GM12878 (cell line): ENCODE data around the gene ARHGAP12. TPM values are rescaled to one million over a fixed set of nuclear protein-coding genes. Genes with fewer than 3 reads are reported as not detected.

Source experiments
- ATAC-seq: fragments of 200-7000 bp; cut with Tn5 transposase; 3 replicates; pipeline ENCODE4 v1.9.1; 2020; ENCODE audit warnings: mild to moderate bottlenecking, moderate library complexity
- BruUV-seq: library from RNA; stranded (reverse); fragments of 400-500 nt; replicated peaks from 2 replicates; lab custom pipeline; 2021; lab: Mats Ljungman, UMichigan
- CTCF ChIA-PET: fragments of 300-600 bp; sonication (Branson Sonifier 250); formaldehyde crosslinking; extraction: SDS; loops from one replicate; lab custom pipeline; 2021; ENCODE audit warnings: inconsistent platforms; lab: Yijun Ruan, JAX
- POLR2A ChIA-PET: fragments of 350-600 bp; formaldehyde crosslinking; extraction: SDS; loops from one replicate; lab custom pipeline; 2021; ENCODE audit warnings: inconsistent platforms; lab: Charles Lee
- RAD21 ChIA-PET: fragments of 300-600 bp; sonication (Branson Sonifier 250); formaldehyde crosslinking; loops from one replicate; lab custom pipeline; 2023; ENCODE audit warnings: antibody characterized with exemption; ENCODE audit not compliant: unreplicated experiment; lab: Charles Lee
- SMC1A ChIA-PET: fragments of 300-600 bp; sonication (Branson Sonifier 250); formaldehyde crosslinking; loops from one replicate; lab custom pipeline; 2023; ENCODE audit not compliant: unreplicated experiment, uncharacterized antibody; lab: Charles Lee
- DNase-seq: peaks from one replicate; pipeline ENCODE4 v3.0.0-alpha.2; 2011; ENCODE audit warnings: low read depth, low spot score
- FAIRE-seq: peaks from 3 replicates; lab custom pipeline; 2011; peaks lifted over from hg19 to GRCh38; lab: Jason Lieb, UNC
- H2AFZ ChIP-seq: 2 replicates; pipeline ENCODE4 v1.6.0; 2011; ENCODE audit warnings: low read depth, low read length, control low read depth; ENCODE audit not compliant: control insufficient read depth
- H3K27ac ChIP-seq: 2 replicates; pipeline ENCODE4 v1.5.1; 2011; ENCODE audit warnings: control low read depth; ENCODE audit not compliant: control insufficient read depth, insufficient read depth
- H3K27me3 ChIP-seq, 2 experiments: replicated peaks in 1 of 2; 2 replicates each; pipeline versions ENCODE4 v1.6.0 to v1.6.1; 2011; ENCODE audit warnings: low read length in 1 of 2; ENCODE audit not compliant: control insufficient read depth in 2 of 2, insufficient read depth in 2 of 2
- H3K36me3 ChIP-seq, 2 experiments: 2 replicates each; pipeline ENCODE4 v1.5.1; 2011; ENCODE audit warnings: low read length in 1 of 2; ENCODE audit not compliant: control insufficient read depth in 2 of 2, insufficient read depth in 2 of 2
- H3K4me1 ChIP-seq: 2 replicates; pipeline ENCODE4 v1.6.1; 2011; ENCODE audit warnings: mild to moderate bottlenecking, low read length, moderate library complexity, mixed read lengths; ENCODE audit not compliant: control insufficient read depth, insufficient read depth
- H3K4me2 ChIP-seq: 2 replicates; pipeline ENCODE4 v1.6.0; 2011; ENCODE audit warnings: control low read depth; ENCODE audit not compliant: control insufficient read depth, insufficient read depth
- H3K4me3 ChIP-seq: fragments of 200-600 bp; sonication (generic); 2 replicates; pipeline ENCODE4 v1.5.1; 2016
- H3K79me2 ChIP-seq: 2 replicates; pipeline ENCODE4 v1.6.0; 2011; ENCODE audit warnings: low read length; ENCODE audit not compliant: control insufficient read depth, insufficient read depth
- H3K9ac ChIP-seq: 2 replicates; pipeline ENCODE4 v1.8.0; 2011; ENCODE audit warnings: low read length, control low read depth, mixed read lengths; ENCODE audit not compliant: control insufficient read depth, insufficient read depth
- H3K9me3 ChIP-seq: replicated peaks from 3 replicates; pipeline ENCODE4 v1.5.1; 2011; ENCODE audit warnings: mild to moderate bottlenecking, low read length; ENCODE audit not compliant: control insufficient read depth, insufficient read depth
- H4K20me1 ChIP-seq: 2 replicates; pipeline ENCODE4 v1.6.0; 2011; ENCODE audit not compliant: control insufficient read depth, insufficient read depth
- BHLHE40 ChIP-seq, 2 experiments: fragments of 450-650 bp in 1 of 2; IDR thresholded peaks; 2 replicates each; pipeline ENCODE4 v1.6.1; 2011 to 2017; ENCODE audit warnings: low read depth in 2 of 2, borderline replicate concordance in 1 of 2, improper control_type of control experiment in 1 of 2, low read length in 1 of 2, mild to moderate bottlenecking in 1 of 2
- WGBS: methylation state at CpG from one replicate; pipeline ENCODE4 v1.1.6; 2016; ENCODE audit warnings: low lambda C conversion rate; ENCODE audit not compliant: insufficient replicate concordance, insufficient coverage; ENCODE audit errors: missing lambda C conversion rate; 5-methylcytosine and 5-hydroxymethylcytosine counted together
- in situ Hi-C: fragments of 300-500 bp; cut with MboI; formaldehyde crosslinking; loops from 9 replicates; pipeline ENCODE4 v1.14.3; 2018; ENCODE audit warnings: mixed read lengths
- intact Hi-C: fragments of 100-400 bp; cut with micrococcal nuclease; formaldehyde crosslinking; loops from one replicate; pipeline ENCODE4 v1.14.2; 2022; ENCODE audit not compliant: unreplicated experiment
- polyA plus RNA-seq, 11 experiments: library from polyadenylated mRNA; depleted of rRNA in 4 of 11; unstranded in 6 of 11; stranded (reverse) in 5 of 11; fragments of >200 nt; fragmentation: Nextera tagmentation in 4 of 11; fragmentation: Illumina TruSeq in 1 of 11; extraction: Ambion mirVana in 4 of 11; extraction: Trizol in 1 of 11; gene quantifications; 1 replicate in 1 of 11; 2 replicates in 10 of 11; pipeline versions ENCODE4 v1.2.1 to v1.2.3, GENCODE V29; 2011 to 2016; ENCODE audit warnings: inconsistent platforms in 2 of 11, missing spikeins in 2 of 11, low read depth in 1 of 11
- total RNA-seq, 4 experiments: library from RNA; depleted of rRNA in 3 of 4; stranded (reverse); fragments of >200 nt in 3 of 4; fragmentation: Illumina TruSeq in 1 of 4; extraction: Trizol in 1 of 4; gene quantifications; 2 replicates each; pipeline versions ENCODE4 v1.2.1 to v1.2.3, GENCODE V29; 2013 to 2021
- TF ChIP-seq, protein P1 (sequence below): fragments of 450-650 bp; conservative IDR thresholded peaks from 2 replicates; pipeline ENCODE4 v1.6.1; 2017; ENCODE audit warnings: mild to moderate bottlenecking, moderate library complexity

Gene ARHGAP12
- total and polyA plus RNA-seq, 10 of the 15 experiments (the other 5 are each of a cell fraction or from before 2014, with no cell fraction given) = 5.4 to 15.6 (median 8.5) TPM

DNA sequence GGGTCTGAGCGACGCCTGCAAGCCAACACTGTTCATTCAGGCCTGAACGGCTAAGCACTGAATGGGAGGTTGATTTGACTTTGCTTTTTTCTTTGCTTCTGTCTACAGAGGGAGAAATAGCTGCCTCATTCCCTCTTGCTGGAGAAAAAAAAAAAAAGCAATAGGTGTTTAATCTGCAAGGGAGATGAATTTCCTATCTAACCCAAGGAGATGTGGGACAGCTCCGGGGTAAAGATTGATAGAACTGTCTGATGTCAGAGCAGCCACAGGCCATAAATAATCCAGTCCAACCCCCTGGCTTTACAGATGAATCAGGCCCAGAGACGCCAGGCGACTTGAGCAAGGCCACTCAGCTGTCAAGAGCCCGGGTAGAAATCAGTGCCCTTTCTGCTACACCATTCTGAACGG lies 168.0 kb downstream of the ARHGAP12 start:
- ChIA-PET RAD21 (interaction anchor here (0.6 kb wide), 1 partner anchor 1009 kb away, joined by 3 read pairs; no protein-coding TSS in a partner anchor), SMC1A (interaction anchor here (0.8 to 2.1 kb wide), 2 partner anchors 10 to 11 kb away, joined by 3 to 5 read pairs; no protein-coding TSS in a partner anchor), CTCF (interaction anchor here (1.0 to 1.5 kb wide), 2 partner anchors 9 to 976 kb away, joined by 3 to 6 read pairs; no protein-coding TSS in a partner anchor), POLR2A (no interaction called here)
- Histone ChIP-seq H2AFZ (peak overlapping the region; percentile 80), H4K20me1 (no peaks in the 10 kb centered on the region), H3K79me2 (no peaks in the 10 kb centered on the region), H3K4me3 (peak overlapping the region; percentile 80), H3K4me1 (peaks cover 3% of the 10 kb centered on the region; the same call in 1 of the 2 replicates), H3K36me3 (no peaks in the 10 kb centered on the region), H3K9me3 (no peaks in the 10 kb centered on the region; the same call in 2 of the 3 replicates), H3K4me2 (peak overlapping the region; percentile 26), H3K9ac (peak overlapping the region; percentile 68), H3K27me3 (no peaks in the 10 kb centered on the region), H3K27ac (peak overlapping the region; percentile 68)
- FAIRE-seq = peak; percentile 35
- TSS peak; percentile 89 for BruUV-seq
- no peak for TF ChIP-seq BHLHE40 (IDR thresholded peaks at IDR 0.05; ENCODE audit: borderline replicate concordance in 1 of 2, low read depth in 2 of 2, low read length in 1 of 2)
- TF ChIP-seq, protein P1, sequence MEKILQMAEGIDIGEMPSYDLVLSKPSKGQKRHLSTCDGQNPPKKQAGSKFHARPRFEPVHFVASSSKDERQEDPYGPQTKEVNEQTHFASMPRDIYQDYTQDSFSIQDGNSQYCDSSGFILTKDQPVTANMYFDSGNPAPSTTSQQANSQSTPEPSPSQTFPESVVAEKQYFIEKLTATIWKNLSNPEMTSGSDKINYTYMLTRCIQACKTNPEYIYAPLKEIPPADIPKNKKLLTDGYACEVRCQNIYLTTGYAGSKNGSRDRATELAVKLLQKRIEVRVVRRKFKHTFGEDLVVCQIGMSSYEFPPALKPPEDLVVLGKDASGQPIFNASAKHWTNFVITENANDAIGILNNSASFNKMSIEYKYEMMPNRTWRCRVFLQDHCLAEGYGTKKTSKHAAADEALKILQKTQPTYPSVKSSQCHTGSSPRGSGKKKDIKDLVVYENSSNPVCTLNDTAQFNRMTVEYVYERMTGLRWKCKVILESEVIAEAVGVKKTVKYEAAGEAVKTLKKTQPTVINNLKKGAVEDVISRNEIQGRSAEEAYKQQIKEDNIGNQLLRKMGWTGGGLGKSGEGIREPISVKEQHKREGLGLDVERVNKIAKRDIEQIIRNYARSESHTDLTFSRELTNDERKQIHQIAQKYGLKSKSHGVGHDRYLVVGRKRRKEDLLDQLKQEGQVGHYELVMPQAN = 0 out of 2 replicates have a peak, but pooled peaks have one; percentile 0
- intact Hi-C loops (loop anchor here (2.0 kb wide), 1 partner anchor 52 kb away; no protein-coding TSS in a partner anchor), in situ Hi-C loops (no loop called here)
- ATAC-seq = no peak
- WGBS = 17% methylated on average over 8 of the region's 8 CpGs
- no peak for DNase-seq
